HEK293 (cell line): ENCODE data around the gene PODN.

Source experiments
- CTCF ChIA-PET: fragments of 350-600 bp; formaldehyde crosslinking; extraction: SDS; loops from one replicate; lab custom pipeline; 2021; ENCODE audit warnings: antibody characterized with exemption; lab: Yijun Ruan, JAX
- POLR2A ChIA-PET: fragments of 300-600 bp; formaldehyde crosslinking; extraction: SDS; loops from one replicate; lab custom pipeline; 2020; ENCODE audit warnings: antibody characterized with exemption, inconsistent platforms; lab: Yijun Ruan, JAX
- H3K27ac ChIP-seq: fragments of 200-500 bp; sonication (Bioruptor generic); 2 replicates; pipeline ENCODE4 v1.5.1; 2014; ENCODE audit warnings: low read depth, low read length, control low read depth, inconsistent platforms; ENCODE audit errors: extremely low read depth
- H3K36me3 ChIP-seq, 2 experiments: fragments of 200-500 bp in 1 of 2; sonication (Bioruptor generic) in 1 of 2; 1 replicate in 1 of 2; 2 replicates in 1 of 2; pipeline ENCODE4 v1.5.1; 2014 to 2017; ENCODE audit warnings: inconsistent platforms in 2 of 2, low read length in 2 of 2; ENCODE audit not compliant: control insufficient read depth in 2 of 2, insufficient read depth in 1 of 2
- H3K4me1 ChIP-seq: fragments of 200-500 bp; sonication (Bioruptor generic); 2 replicates; pipeline ENCODE4 v1.5.1; 2014; ENCODE audit warnings: mild to moderate bottlenecking, low read length, inconsistent platforms; ENCODE audit not compliant: control insufficient read depth, insufficient read depth
- H3K4me3 ChIP-seq: 2 replicates; pipeline ENCODE4 v1.5.1; 2011; ENCODE audit warnings: low read depth, mild to moderate bottlenecking, control low read depth, low read length, moderate library complexity
- H3K9me3 ChIP-seq: fragments of 200-500 bp; sonication (Bioruptor generic); 2 replicates; pipeline ENCODE4 v1.5.1; 2014; ENCODE audit warnings: low read depth, low read length, inconsistent platforms; ENCODE audit not compliant: control insufficient read depth, insufficient read depth
- ATF2 ChIP-seq: fragments of 450-650 bp; formaldehyde crosslinking; IDR thresholded peaks from 2 replicates; pipeline ENCODE4 v1.5.1; 2016; ENCODE audit warnings: missing biosample characterization, missing genetic modification characterization, low read depth
- BCL11A ChIP-seq: fragments of 450-650 bp; formaldehyde crosslinking; IDR thresholded peaks from 2 replicates; pipeline ENCODE4 v1.5.1; 2016; ENCODE audit warnings: low read depth, missing biosample characterization, missing genetic modification characterization
- BCL6B ChIP-seq: fragments of 450-650 bp; formaldehyde crosslinking; IDR thresholded peaks from 2 replicates; pipeline ENCODE4 v1.5.1; 2017; ENCODE audit warnings: missing biosample characterization, missing genetic modification characterization
- GLIS2 ChIP-seq: fragments of 450-650 bp; formaldehyde crosslinking; IDR thresholded peaks from 2 replicates; pipeline ENCODE4 v1.5.1; 2016; ENCODE audit warnings: missing biosample characterization, missing genetic modification characterization
- KLF1 ChIP-seq: fragments of 450-650 bp; formaldehyde crosslinking; IDR thresholded peaks from 2 replicates; pipeline ENCODE4 v1.5.1; 2016; ENCODE audit warnings: missing biosample characterization, missing genetic modification characterization
- KLF7 ChIP-seq: fragments of 450-650 bp; formaldehyde crosslinking; IDR thresholded peaks from 2 replicates; pipeline ENCODE4 v1.5.1; 2016; ENCODE audit warnings: missing biosample characterization, missing genetic modification characterization, borderline replicate concordance
- REPIN1 ChIP-seq: fragments of 450-650 bp; formaldehyde crosslinking; IDR thresholded peaks from 2 replicates; pipeline ENCODE4 v1.5.1; 2017; ENCODE audit warnings: missing biosample characterization, missing genetic modification characterization, low read depth
- SP2 ChIP-seq: fragments of 450-650 bp; formaldehyde crosslinking; IDR thresholded peaks from 2 replicates; pipeline ENCODE4 v1.5.1; 2016; ENCODE audit warnings: missing biosample characterization, missing genetic modification characterization
- ZBTB17 ChIP-seq: fragments of 450-650 bp; formaldehyde crosslinking; IDR thresholded peaks from 2 replicates; pipeline ENCODE4 v1.5.1; 2016; ENCODE audit warnings: missing biosample characterization, missing genetic modification characterization
- ZBTB6 ChIP-seq: fragments of 450-650 bp; formaldehyde crosslinking; IDR thresholded peaks from 2 replicates; pipeline ENCODE4 v1.5.1; 2017; ENCODE audit warnings: missing biosample characterization, missing genetic modification characterization
- ZFP41 ChIP-seq: fragments of 450-650 bp; formaldehyde crosslinking; IDR thresholded peaks from 2 replicates; pipeline ENCODE4 v1.5.1; 2016; ENCODE audit warnings: missing biosample characterization, missing genetic modification characterization, borderline replicate concordance
- ZIC2 ChIP-seq: fragments of 450-650 bp; formaldehyde crosslinking; IDR thresholded peaks from 2 replicates; pipeline ENCODE4 v1.5.1; 2016; ENCODE audit warnings: missing biosample characterization, missing genetic modification characterization
- ZNF521 ChIP-seq: fragments of 450-650 bp; formaldehyde crosslinking; IDR thresholded peaks from 2 replicates; pipeline ENCODE4 v1.5.1; 2017; ENCODE audit warnings: missing biosample characterization, mild to moderate bottlenecking, missing genetic modification characterization
- ZNF561 ChIP-seq: fragments of 450-650 bp; IDR thresholded peaks from 2 replicates; pipeline ENCODE4 v1.5.1; 2018; ENCODE audit warnings: missing biosample characterization, missing genetic modification characterization, borderline replicate concordance
- ZNF629 ChIP-seq: fragments of 450-650 bp; formaldehyde crosslinking; IDR thresholded peaks from 2 replicates; pipeline ENCODE4 v1.5.1; 2017; ENCODE audit warnings: missing biosample characterization, missing genetic modification characterization
- ZNF670 ChIP-seq: fragments of 450-650 bp; formaldehyde crosslinking; IDR thresholded peaks from 2 replicates; pipeline ENCODE4 v1.5.1; 2016; ENCODE audit warnings: missing biosample characterization, missing genetic modification characterization, low read depth
- ZNF76 ChIP-seq: fragments of 450-650 bp; formaldehyde crosslinking; IDR thresholded peaks from 2 replicates; pipeline ENCODE4; 2016; ENCODE audit warnings: low read depth, missing biosample characterization, missing genetic modification characterization, borderline replicate concordance
- ZNF791 ChIP-seq: fragments of 450-650 bp; formaldehyde crosslinking; IDR thresholded peaks from 2 replicates; pipeline ENCODE4 v1.5.1; 2016; ENCODE audit warnings: missing biosample characterization, missing genetic modification characterization

The PODN gene

DNA sequence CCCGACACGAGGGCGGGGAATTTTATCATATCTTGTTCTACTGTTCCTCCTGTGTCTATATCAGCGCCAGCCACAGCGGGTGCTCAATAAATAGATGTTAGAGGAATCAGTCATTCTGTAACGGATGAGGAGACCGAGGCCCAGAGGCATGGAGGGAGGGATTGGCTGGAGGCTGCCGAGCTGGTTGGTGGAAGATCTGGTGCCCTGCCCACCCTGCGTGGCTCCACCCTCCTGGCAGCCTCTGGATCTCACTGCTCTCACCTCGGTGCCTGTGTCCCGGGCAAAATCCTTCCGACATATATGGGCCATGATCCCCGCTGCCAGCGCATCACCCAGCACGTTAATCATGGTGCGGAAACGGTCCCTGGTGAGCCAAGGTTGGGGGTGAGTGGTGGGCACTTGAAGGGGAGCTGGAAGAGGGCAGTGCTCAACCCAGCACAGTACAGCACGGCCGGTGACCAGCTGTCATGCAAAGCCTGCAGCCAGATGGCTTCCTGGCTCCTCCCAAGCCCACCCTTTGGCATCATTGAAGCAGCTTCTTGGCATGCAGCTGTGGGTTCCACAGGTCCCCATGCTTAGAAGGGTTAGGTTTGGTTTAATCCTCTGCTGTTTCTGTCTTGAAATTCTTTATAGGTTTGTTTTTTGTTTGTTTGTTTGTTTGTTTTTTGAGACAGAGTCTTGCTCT lies 26.7 kb downstream of the PODN start:
- Histone ChIP-seq H3K4me3 (no peak overlapping the region), H3K4me1 (no peaks in the 10 kb centered on the region), H3K27ac (no peak overlapping the region), H3K9me3 (no peaks in the 10 kb centered on the region), H3K36me3 (no peaks in the 10 kb centered on the region)
- CTCF ChIA-PET: interaction anchor here (1.7 kb wide), 1 partner anchor 97 kb away, joined by 4 read pairs; no protein-coding TSS in a partner anchor
- POLR2A ChIA-PET: no interaction called here
- TF ChIP-seq ZNF561: no peak
- TF ChIP-seq, all 188 proteins: peak for 0

- POLR2A ChIA-PET: no interaction called here
- Histone ChIP-seq H3K9me3 (no peaks in the 10 kb centered on the region), H3K27ac (no peak overlapping the region), H3K4me1 (no peaks in the 10 kb centered on the region)
- TF ChIP-seq GLIS2 (tag by site-specific recombination): peak; percentile 42; the same call in 1 of the 2 replicates
- TF ChIP-seq BCL6B (tag by site-specific recombination): no peak
- TF ChIP-seq ATF2 (tag by site-specific recombination): peak; percentile 44; the same call in 1 of the 2 replicates
- TF ChIP-seq, all 188 proteins: peak for 2
- Histone ChIP-seq H3K36me3 (no peaks in the 10 kb centered on the region), H3K4me3 (no peak overlapping the region)
- CTCF ChIA-PET: interaction anchor here (1.7 kb wide), 1 partner anchor 96 kb away, joined by 4 read pairs; no protein-coding TSS in a partner anchor
These were observed 27.6 kb downstream of the PODN start for GRCh38 chr1:53089478-53090226.

DNA sequence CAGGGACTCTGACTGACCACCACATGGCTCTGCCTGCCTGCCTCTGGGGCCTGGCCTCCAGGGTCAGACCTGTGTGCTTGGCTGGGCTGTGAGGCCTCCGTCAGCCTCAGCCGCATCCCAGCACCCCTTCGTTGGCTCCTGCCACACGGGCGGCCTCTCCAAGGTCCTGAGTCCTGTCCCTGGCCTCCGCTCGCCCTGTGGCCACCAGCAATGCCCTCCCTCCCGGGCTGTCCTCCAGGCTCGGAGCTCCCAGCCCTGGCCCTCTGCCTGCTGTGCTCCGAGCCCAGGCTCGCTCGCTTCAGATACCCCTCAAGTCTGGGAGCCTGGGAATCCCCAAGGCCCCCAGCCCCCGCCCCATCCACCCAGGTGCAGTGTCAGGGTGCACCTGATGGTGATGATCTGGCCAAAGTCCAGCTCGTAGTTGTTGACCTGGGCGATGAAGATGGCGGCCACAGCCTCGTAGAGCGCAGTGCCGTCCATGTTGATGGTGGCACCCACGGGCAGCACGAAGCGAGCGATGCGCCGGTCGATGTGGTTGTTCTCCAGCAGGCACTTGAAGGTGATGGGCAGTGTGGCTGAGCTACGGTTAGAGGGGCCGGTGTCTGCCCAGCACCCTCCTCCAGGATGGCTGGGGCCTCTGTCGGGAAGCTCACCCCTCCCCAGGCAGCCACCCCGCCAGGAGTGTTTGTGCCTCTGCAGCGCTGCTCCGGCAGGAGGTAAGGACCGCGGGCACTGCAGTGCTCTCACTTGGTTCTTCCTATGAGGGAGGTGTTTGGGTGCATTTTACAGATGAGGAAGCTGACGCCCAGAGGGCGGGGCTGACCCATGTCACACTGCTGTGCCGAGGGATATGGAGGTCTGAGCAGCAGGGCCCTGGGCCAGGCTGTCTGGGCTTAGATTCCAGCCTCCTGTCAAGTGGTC lies 28.5 kb downstream of the PODN start:
- TF ChIP-seq ZNF791 (tag by site-specific recombination) (no peak), KLF1 (tag by site-specific recombination) (peak; percentile 41; the same call in 1 of the 2 replicates), KLF7 (tag by site-specific recombination) (no peak), REPIN1 (no peak), ZNF629 (tag by site-specific recombination) (no peak), ZFP41 (tag by site-specific recombination) (no peak), ZNF670 (tag by site-specific recombination) (no peak), ZIC2 (tag by site-specific recombination) (0 out of 2 replicates have a peak, but pooled peaks have one; percentile 27), BCL11A (tag by site-specific recombination) (no peak), SP2 (tag by site-specific recombination) (0 out of 2 replicates have a peak, but pooled peaks have one; percentile 17), ZBTB17 (no peak), ZNF76 (tag by site-specific recombination) (no peak), ZBTB6 (tag by site-specific recombination) (no peak), ZNF521 (tag by site-specific recombination) (no peak)
- TF ChIP-seq, all 188 proteins: peak for 3
- H3K4me3 ChIP-seq: no peak overlapping the region
- H3K36me3 ChIP-seq: no peaks in the 10 kb centered on the region
- ChIA-PET CTCF (interaction anchor here (1.7 kb wide), 1 partner anchor 95 kb away, joined by 4 read pairs; no protein-coding TSS in a partner anchor), POLR2A (no interaction called here)
- H3K9me3 ChIP-seq: no peaks in the 10 kb centered on the region
- no peaks in the 10 kb centered on the region for H3K4me1 ChIP-seq
- no peak overlapping the region for H3K27ac ChIP-seq
